KMS-11 (cell line): Measurements from ENCODE around the gene SPTLC1.

Experiments used
- H2AFZ ChIP-seq: fragments of 200-600 bp; sonication (generic); 2 replicates; pipeline ENCODE4 v1.6.1; 2016; ENCODE audit warnings: antibody characterized with exemption, mixed run types, low read depth
- H3K27ac ChIP-seq: fragments of 200-600 bp; sonication (generic); 2 replicates; pipeline ENCODE4 v1.6.1; 2016; ENCODE audit warnings: mild to moderate bottlenecking, mixed run types
- H3K27me3 ChIP-seq: fragments of 200-600 bp; sonication (generic); 2 replicates; pipeline ENCODE4 v1.6.1; 2017; ENCODE audit warnings: mild to moderate bottlenecking, low read depth, mixed run types, moderate library complexity; ENCODE audit not compliant: insufficient read depth
- H3K36me3 ChIP-seq: fragments of 200-600 bp; sonication (generic); 2 replicates; pipeline ENCODE4 v1.6.1; 2017; ENCODE audit warnings: mild to moderate bottlenecking, mixed run types; ENCODE audit not compliant: insufficient read depth
- H3K4me1 ChIP-seq: fragments of 200-600 bp; sonication (generic); 2 replicates; pipeline ENCODE4 v1.6.1; 2016; ENCODE audit warnings: mild to moderate bottlenecking, low read depth, mixed run types; ENCODE audit not compliant: poor library complexity, severe bottlenecking
- H3K4me2 ChIP-seq: fragments of 200-600 bp; sonication (generic); 2 replicates; pipeline ENCODE4 v1.7.0; 2016; ENCODE audit warnings: mild to moderate bottlenecking, mixed run types
- H3K4me3 ChIP-seq: fragments of 200-600 bp; sonication (generic); IDR thresholded peaks from 2 replicates; pipeline ENCODE4 v1.6.1; 2017; ENCODE audit warnings: low read depth, low read length, mixed read lengths; ENCODE audit not compliant: insufficient read depth
- H3K79me2 ChIP-seq: fragments of 200-600 bp; sonication (generic); 2 replicates; pipeline ENCODE4 v1.6.1; 2016; ENCODE audit warnings: low read depth, mixed run types; ENCODE audit not compliant: insufficient read depth
- H3K9ac ChIP-seq: fragments of 200-600 bp; sonication (generic); 2 replicates; pipeline ENCODE4 v1.6.1; 2016; ENCODE audit warnings: mild to moderate bottlenecking, mixed run types
- H4K20me1 ChIP-seq: fragments of 200-600 bp; sonication (generic); 2 replicates; pipeline ENCODE4 v1.6.1; 2016; ENCODE audit warnings: mild to moderate bottlenecking, mixed run types; ENCODE audit not compliant: insufficient read depth
- CTCF ChIP-seq: fragments of 200-600 bp; sonication (generic); conservative IDR thresholded peaks from 2 replicates; pipeline ENCODE4 v1.6.1; 2017; ENCODE audit warnings: low read depth, mild to moderate bottlenecking, antibody characterized with exemption, low read length, moderate library complexity, mixed read lengths

SPTLC1 gene

GRCh38 chr9:92035687-92036410, 79.4 kb downstream of the SPTLC1 start:
- no peak for TF ChIP-seq CTCF
- Histone ChIP-seq H3K36me3 (no peaks in the 10 kb centered on the region), H2AFZ (no peak overlapping the region)

GRCh38 chr9:92035146-92035545, 80.1 kb downstream of the SPTLC1 start:
- no peak overlapping the region for H3K4me3 ChIP-seq
- no peak for TF ChIP-seq CTCF
- H4K20me1 ChIP-seq, result no peaks in the 10 kb centered on the region
- H3K27ac ChIP-seq, result no peak overlapping the region
- no peaks in the 10 kb centered on the region for H3K36me3 ChIP-seq
- H2AFZ ChIP-seq, result no peak overlapping the region
- H3K79me2 ChIP-seq, result no peaks in the 10 kb centered on the region
- no peaks in the 10 kb centered on the region for H3K4me1 ChIP-seq
- H3K4me2 ChIP-seq, result no peak overlapping the region
- H3K27me3 ChIP-seq, result no peaks in the 10 kb centered on the region
- no peak overlapping the region for H3K9ac ChIP-seq

More at GRCh38 chr9:92035687-92036410, 79.4 kb downstream of the SPTLC1 start:
- Histone ChIP-seq H3K9ac (no peak overlapping the region), H4K20me1 (no peaks in the 10 kb centered on the region), H3K79me2 (no peaks in the 10 kb centered on the region), H3K4me1 (no peaks in the 10 kb centered on the region), H3K4me3 (no peak overlapping the region), H3K27ac (no peak overlapping the region), H3K27me3 (no peaks in the 10 kb centered on the region), H3K4me2 (no peak overlapping the region)

- no peak overlapping the region for H3K4me3 ChIP-seq
- no peaks in the 10 kb centered on the region for H4K20me1 ChIP-seq
- no peaks in the 10 kb centered on the region for H3K36me3 ChIP-seq
- no peaks in the 10 kb centered on the region for H3K27me3 ChIP-seq
- no peak for TF ChIP-seq CTCF
- H3K9ac ChIP-seq, result no peak overlapping the region
- no peaks in the 10 kb centered on the region for H3K4me1 ChIP-seq
- no peak overlapping the region for H3K4me2 ChIP-seq
- no peak overlapping the region for H3K27ac ChIP-seq
- no peak overlapping the region for H2AFZ ChIP-seq
- H3K79me2 ChIP-seq, result no peaks in the 10 kb centered on the region
These were observed 81.2 kb downstream of the SPTLC1 start for GRCh38 chr9:92033991-92034390.

GRCh38 chr9:92033307-92033706, 81.9 kb downstream of the SPTLC1 start:
- Histone ChIP-seq H3K4me1 (no peaks in the 10 kb centered on the region), H3K79me2 (no peaks in the 10 kb centered on the region), H3K9ac (no peak overlapping the region), H3K27me3 (no peaks in the 10 kb centered on the region), H2AFZ (no peak overlapping the region), H3K36me3 (no peaks in the 10 kb centered on the region), H4K20me1 (no peaks in the 10 kb centered on the region), H3K4me2 (no peak overlapping the region), H3K4me3 (no peak overlapping the region), H3K27ac (no peak overlapping the region)
- no peak for TF ChIP-seq CTCF
